Endothelial cell of umbilical vein (primary cell): ENCODE measurements around the gene RPLP1. TPM values are rescaled to one million over a fixed set of nuclear protein-coding genes. Genes with fewer than 3 reads are reported as not detected.
A peak's percentile ranks its signal among the peaks of the same experiment; 100 is the strongest.

Source experiments
- BruUV-seq: library from RNA; stranded (reverse); fragments of 400-500 nt; replicated peaks from 2 replicates; lab custom pipeline; 2021; lab: Mats Ljungman, UMichigan
- CTCF ChIA-PET: fragments of 300-600, 350-600 bp; sonication (Branson Sonifier 250); formaldehyde crosslinking; loops from one replicate; lab custom pipeline; 2021; ENCODE audit warnings: antibody characterized with exemption, inconsistent platforms; lab: Charles Lee
- POLR2A ChIA-PET: fragments of 300-600, 350-600 bp; sonication (Branson Sonifier 250); formaldehyde crosslinking; loops from one replicate; lab custom pipeline; 2021; ENCODE audit warnings: antibody characterized with exemption, inconsistent platforms; lab: Charles Lee
- DNase-seq: peaks from one replicate; pipeline ENCODE4 v3.0.0-alpha.2; 2011; ENCODE audit warnings: low read depth, low spot score
- FAIRE-seq: peaks from 2 replicates; lab custom pipeline; 2011; peaks lifted over from hg19 to GRCh38; lab: Jason Lieb, UNC
- H2AFZ ChIP-seq: 2 replicates; pipeline ENCODE4 v1.6.0; 2012; ENCODE audit warnings: low read depth, low read length, control low read depth, inconsistent platforms
- H3K27ac ChIP-seq: 2 replicates; pipeline ENCODE4 v1.5.1; 2011; ENCODE audit warnings: low read depth, mild to moderate bottlenecking, control low read depth, low read length, moderate library complexity; ENCODE audit not compliant: insufficient read depth
- H3K27me3 ChIP-seq, 2 experiments: 2 replicates each; pipeline versions ENCODE4 v1.6.0 to v1.6.1; 2011; ENCODE audit warnings: low read length in 2 of 2, mixed read lengths in 1 of 2; ENCODE audit not compliant: control insufficient read depth in 2 of 2, insufficient read depth in 2 of 2
- H3K36me3 ChIP-seq, 2 experiments: 2 replicates in 1 of 2; 3 replicates in 1 of 2; pipeline ENCODE4 v1.5.1; 2011; ENCODE audit warnings: low read length in 2 of 2, mild to moderate bottlenecking in 1 of 2, moderate library complexity in 1 of 2; ENCODE audit not compliant: control insufficient read depth in 2 of 2, insufficient read depth in 2 of 2; ENCODE audit errors: extremely low read depth in 1 of 2
- H3K4me1 ChIP-seq: 3 replicates; pipeline ENCODE4 v1.5.1; 2011; ENCODE audit warnings: mild to moderate bottlenecking, low read length; ENCODE audit not compliant: control insufficient read depth, insufficient read depth; ENCODE audit errors: extremely low read depth
- H3K4me2 ChIP-seq: 2 replicates; pipeline ENCODE4 v1.6.1; 2011; ENCODE audit warnings: low read length, control low read depth, mixed read lengths; ENCODE audit not compliant: insufficient read depth
- H3K4me3 ChIP-seq, 3 experiments: fragments of 200-600 bp in 1 of 3; sonication (generic), shearing (Covaris generic) in 1 of 3; replicated peaks in 1 of 3; 2 replicates each; pipeline ENCODE4 v1.5.1; 2011 to 2016; ENCODE audit warnings: control low read depth in 3 of 3, low read length in 3 of 3, mild to moderate bottlenecking in 2 of 3, inconsistent platforms in 1 of 3, low read depth in 1 of 3, moderate library complexity in 1 of 3; ENCODE audit not compliant: insufficient read depth in 1 of 3
- H3K79me2 ChIP-seq: 2 replicates; pipeline ENCODE4 v1.6.0; 2012; ENCODE audit warnings: low read length, inconsistent platforms; ENCODE audit not compliant: control insufficient read depth, insufficient read depth
- H3K9ac ChIP-seq: replicated peaks from 2 replicates; pipeline ENCODE3; 2011; ENCODE audit warnings: low read length, control low read depth; ENCODE audit not compliant: insufficient read depth; ENCODE audit errors: extremely low read depth
- H3K9me1 ChIP-seq: replicated peaks from 3 replicates; pipeline ENCODE4 v1.6.0; 2011; ENCODE audit warnings: mild to moderate bottlenecking, low read length; ENCODE audit not compliant: control insufficient read depth, insufficient read depth; ENCODE audit errors: extremely low read depth
- H3K9me3 ChIP-seq: replicated peaks from 2 replicates; pipeline ENCODE4 v1.5.1; 2012; ENCODE audit warnings: low read length, inconsistent platforms; ENCODE audit not compliant: control insufficient read depth, insufficient read depth
- H4K20me1 ChIP-seq: replicated peaks from 2 replicates; pipeline ENCODE3; 2011; ENCODE audit warnings: mild to moderate bottlenecking, low read length; ENCODE audit not compliant: control insufficient read depth, insufficient read depth; ENCODE audit errors: extremely low read depth
- CTCF ChIP-seq, 2 donors: IDR thresholded peaks; 1 replicate in 1 of 2; 2 replicates in 1 of 2; pipeline ENCODE4 v1.5.1; 2011; ENCODE audit warnings: low read length in 2 of 2, mild to moderate bottlenecking in 2 of 2, moderate library complexity in 2 of 2, control low read depth in 1 of 2, inconsistent platforms in 1 of 2, low read depth in 1 of 2; ENCODE audit not compliant: insufficient read depth in 1 of 2; ENCODE audit errors: extremely low read depth in 1 of 2
- EZH2 ChIP-seq: IDR thresholded peaks from 2 replicates; pipeline ENCODE4 v1.6.1; 2012; ENCODE audit warnings: borderline replicate concordance, low read depth, mild to moderate bottlenecking, moderate library complexity, low read length, inconsistent platforms; ENCODE audit not compliant: severe bottlenecking
- FOS ChIP-seq: IDR thresholded peaks from 2 replicates; pipeline ENCODE4 v1.6.1; 2011; ENCODE audit warnings: mild to moderate bottlenecking, low read length, moderate library complexity, borderline replicate concordance; ENCODE audit not compliant: insufficient read depth
- GATA2 ChIP-seq: IDR thresholded peaks from 2 replicates; pipeline ENCODE4 v1.7.0; 2011; ENCODE audit warnings: low read depth, mild to moderate bottlenecking, moderate library complexity, mixed read lengths, low read length; ENCODE audit not compliant: insufficient read length, insufficient read depth
- MYC ChIP-seq: IDR thresholded peaks from one replicate; pipeline ENCODE4 v1.6.1; 2011; ENCODE audit warnings: mild to moderate bottlenecking, low read depth, low read length
- POLR2A ChIP-seq: IDR thresholded peaks from 2 replicates; pipeline ENCODE4 v1.6.1; 2012; ENCODE audit warnings: low read depth, mild to moderate bottlenecking, control low read depth, low read length
- dilution Hi-C: fragments of 300-500 bp; cut with MboI; formaldehyde crosslinking; loops from one replicate; pipeline ENCODE4 v1.15.0; 2019; ENCODE audit warnings: low sequenced_read_pairs; ENCODE audit not compliant: extremely low pct_ligation_motif_present
- intact Hi-C: fragments of 100-400 bp; cut with micrococcal nuclease; formaldehyde crosslinking; loops from one replicate; pipeline ENCODE4 v1.10.0; 2022
- polyA plus RNA-seq, 4 experiments: library from polyadenylated mRNA; depleted of rRNA in 3 of 4; stranded (reverse) in 3 of 4; unstranded in 1 of 4; fragments of >200 nt; gene quantifications; 2 replicates each; pipeline versions ENCODE4 v1.2.1 to v1.2.3, GENCODE V29; 2011 to 2012; ENCODE audit warnings: missing spikeins in 1 of 4
- total RNA-seq: library from RNA; stranded (reverse); gene quantifications from 2 replicates; pipeline ENCODE4 v1.2.3, GENCODE V29; 2021

Gene RPLP1
- total and polyA plus RNA-seq, 2 donors (not counting 3 experiments of a cell fraction or from before 2014, with no cell fraction given): 1,603 to 2,985 TPM

GRCh38 chr15:69475769-69476358 lies 23.2 kb downstream of the RPLP1 start:
- DNase-seq: peak; percentile 79
- no peaks in the 10 kb centered on the region for H3K9me1 ChIP-seq
- CTCF ChIA-PET: interaction anchor here (0.5 to 5.3 kb wide), 15 partner anchors 9 to 1192 kb away, joined by 3 to 36 read pairs (median 4); no protein-coding TSS in a partner anchor
- POLR2A ChIA-PET: interaction anchor here (0.6 kb wide), 1 partner anchor 18 kb away, joined by 3 read pairs; no protein-coding TSS in a partner anchor
- FAIRE-seq: peak; percentile 89
- H3K27me3 ChIP-seq: no peaks in the 10 kb centered on the region
- no peak overlapping the region for H2AFZ ChIP-seq
- peaks cover 15% of the 10 kb centered on the region for H3K4me1 ChIP-seq
- no peaks in the 10 kb centered on the region for H4K20me1 ChIP-seq
- dilution Hi-C loops: no loop called here
- peak; percentile 90 to 91 for TF ChIP-seq CTCF (IDR thresholded peaks at IDR 0.05; ENCODE audit: extremely low read depth in 1 of 2, insufficient read depth in 1 of 2, low read depth in 1 of 2, low read length in 2 of 2)
- TF ChIP-seq MYC: no peak
- intact Hi-C loops: loop anchor here (1.0 to 10.0 kb wide), 7 partner anchors 10 to 1179 kb away; no protein-coding TSS in a partner anchor
- H3K4me3 ChIP-seq: no peak overlapping the region
- BruUV-seq: no TSS peak
- H3K27ac ChIP-seq: no peak overlapping the region
- no peaks in the 10 kb centered on the region for H3K9me3 ChIP-seq
- no peak overlapping the region for H3K9ac ChIP-seq
- no peaks in the 10 kb centered on the region for H3K79me2 ChIP-seq
- no peak overlapping the region for H3K4me2 ChIP-seq
- H3K36me3 ChIP-seq: no peaks in the 10 kb centered on the region

GRCh38 chr15:69476704-69477473 lies 24.3 kb downstream of the RPLP1 start:
- Histone ChIP-seq H3K27ac (no peak overlapping the region), H4K20me1 (no peaks in the 10 kb centered on the region), H3K4me1 (peaks cover 15% of the 10 kb centered on the region), H3K36me3 (no peaks in the 10 kb centered on the region), H3K27me3 (no peaks in the 10 kb centered on the region), H3K9ac (no peak overlapping the region), H3K9me1 (no peaks in the 10 kb centered on the region), H3K9me3 (no peaks in the 10 kb centered on the region), H3K79me2 (no peaks in the 10 kb centered on the region), H3K4me3 (no peak overlapping the region), H3K4me2 (no peak overlapping the region), H2AFZ (no peak overlapping the region)
- ChIA-PET POLR2A (no interaction called here), CTCF (interaction anchor here (0.7 to 5.3 kb wide), 14 partner anchors 8 to 1191 kb away, joined by 3 to 36 read pairs (median 5); no protein-coding TSS in a partner anchor)
- FAIRE-seq (no peak), DNase-seq (no peak)
- no TSS peak for BruUV-seq
- intact Hi-C loops (loop anchor here (1.0 to 10.0 kb wide), 4 partner anchors 250 to 1178 kb away; no protein-coding TSS in a partner anchor), dilution Hi-C loops (no loop called here)
- TF ChIP-seq GATA2 (no peak), EZH2 (no peak), FOS (no peak), POLR2A (no peak), MYC (no peak)
